GM12891 (cell line): ENCODE measurements around the gene CRLF2.
"Not testable (repeated sequence)": the region's sequence is repeated elsewhere in the genome, so short reads cannot be mapped to it uniquely, and the experiment has no call there.

Experiments used
- DNase-seq: peaks from one replicate; pipeline ENCODE4 v3.0.0; 2011; ENCODE audit warnings: low spot score; ENCODE audit not compliant: insufficient read length
- FAIRE-seq: peaks from 2 replicates; lab custom pipeline; 2011; peaks lifted over from hg19 to GRCh38; lab: Jason Lieb, UNC
- PAX5 ChIP-seq: IDR thresholded peaks from 2 replicates; pipeline ENCODE4 v1.6.1; 2011; ENCODE audit warnings: low read length, moderate library complexity, mild to moderate bottlenecking; ENCODE audit not compliant: insufficient read depth, severe bottlenecking
- POLR2A ChIP-seq: IDR thresholded peaks from 2 replicates; pipeline ENCODE4 v1.6.1; 2011; ENCODE audit warnings: low read depth, low read length, control low read depth
- POLR2AphosphoS5 ChIP-seq: IDR thresholded peaks from 2 replicates; pipeline ENCODE4 v1.6.1; 2011; ENCODE audit warnings: low read depth, low read length, control low read depth
- POU2F2 ChIP-seq: IDR thresholded peaks from 2 replicates; pipeline ENCODE4 v1.6.1; 2011; ENCODE audit warnings: low read depth, mild to moderate bottlenecking, control low read depth, low read length, moderate library complexity
- SPI1 ChIP-seq: IDR thresholded peaks from 2 replicates; pipeline ENCODE4 v1.6.1; 2011; ENCODE audit warnings: low read depth, low read length, control low read depth
- TAF1 ChIP-seq: IDR thresholded peaks from 2 replicates; pipeline ENCODE4 v1.6.1; 2011; ENCODE audit warnings: low read depth, low read length, control low read depth

Gene CRLF2

GRCh38 chrX:1181170-1181569, 31.3 kb downstream of the CRLF2 start:
- no peak for FAIRE-seq
- DNase-seq: no peak
- TF ChIP-seq POU2F2 (no peak), TAF1 (no peak), POLR2A (no peak), PAX5 (no peak), POLR2AphosphoS5 (no peak), SPI1 (no peak)

GRCh38 chrX:1178580-1179057, 33.8 kb downstream of the CRLF2 start:
- TF ChIP-seq POLR2AphosphoS5 (no peak), PAX5 (no peak), SPI1 (no peak), POLR2A (no peak), TAF1 (no peak), POU2F2 (no peak)
- FAIRE-seq (no peak), DNase-seq (no peak)

DNA sequence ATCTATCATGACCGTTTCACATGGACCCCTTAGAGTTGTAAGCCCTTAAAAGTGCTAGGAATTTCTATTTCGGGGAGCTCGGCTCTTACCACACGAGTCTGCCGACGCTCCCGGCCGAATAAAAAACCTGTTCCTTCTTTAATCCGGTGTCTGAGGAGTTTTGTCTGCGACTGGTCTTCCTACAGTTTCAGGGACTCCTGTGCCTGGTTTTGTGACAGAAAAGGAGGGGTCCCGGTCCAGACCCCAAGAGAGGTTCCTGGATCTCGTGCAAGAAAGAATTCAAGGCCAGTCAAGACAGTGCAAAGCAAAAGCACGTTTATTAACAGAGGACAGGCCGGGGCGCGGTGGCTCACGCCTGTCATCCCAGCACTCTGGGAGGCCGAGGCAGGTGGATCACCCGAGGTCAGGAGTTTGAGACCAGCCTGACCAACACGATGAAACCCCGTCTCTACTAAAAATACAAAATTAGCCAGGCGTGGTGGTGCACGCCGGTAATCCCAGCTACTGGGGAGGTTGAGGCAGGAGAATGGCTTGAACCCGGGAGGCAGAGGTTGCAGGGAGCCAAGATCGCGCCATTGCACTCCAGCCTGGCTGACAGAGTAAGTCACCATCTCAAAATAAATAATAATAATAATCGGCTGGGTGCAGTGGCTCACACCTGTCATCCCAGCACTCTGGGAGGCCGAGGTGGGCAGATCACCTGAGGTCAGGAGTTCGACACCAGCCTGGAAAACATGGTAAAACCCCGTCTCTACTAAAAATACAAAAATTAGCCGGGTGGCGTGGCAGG, 35.7 kb downstream of the CRLF2 start:
- not testable (repeated sequence) for FAIRE-seq, DNase-seq

- not testable (repeated sequence) for DNase-seq, FAIRE-seq
Measured at GRCh38 chrX:1174609-1175545, 37.6 kb downstream of the CRLF2 start.

DNA sequence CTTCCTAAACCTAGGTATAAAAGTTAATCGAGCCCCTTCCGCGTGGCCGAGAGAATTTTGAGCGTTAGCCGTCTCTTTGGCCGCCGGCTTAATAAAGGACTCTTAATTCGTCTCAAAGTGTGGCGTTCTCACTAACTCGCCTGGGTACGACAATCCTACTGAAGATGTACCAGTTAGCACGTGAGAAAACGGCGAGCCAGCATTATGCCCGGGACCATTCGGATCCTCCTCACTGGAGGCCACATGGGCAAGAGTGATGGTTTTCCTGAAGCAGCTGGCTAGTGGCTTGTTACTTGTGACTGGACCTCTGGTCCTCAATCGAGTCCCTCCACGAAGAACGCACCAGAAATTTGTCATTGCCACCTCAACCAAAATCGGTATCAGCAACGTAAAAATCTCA, 39.0 kb downstream of the CRLF2 start:
- DNase-seq, FAIRE-seq: not testable (repeated sequence)

- FAIRE-seq: no peak
- no peak for DNase-seq
- no peak for TF ChIP-seq SPI1
- TF ChIP-seq POU2F2: no peak
- TF ChIP-seq PAX5: no peak
- TF ChIP-seq TAF1: no peak
- TF ChIP-seq POLR2AphosphoS5: no peak
- no peak for TF ChIP-seq POLR2A
Measured at GRCh38 chrX:1172496-1172895, 40.0 kb downstream of the CRLF2 start.

GRCh38 chrX:1171915-1172314, 40.5 kb downstream of the CRLF2 start:
- not testable (repeated sequence) for FAIRE-seq, DNase-seq
- 0 out of 2 replicates have a peak, but pooled peaks have one; percentile 8 for TF ChIP-seq SPI1

DNA sequence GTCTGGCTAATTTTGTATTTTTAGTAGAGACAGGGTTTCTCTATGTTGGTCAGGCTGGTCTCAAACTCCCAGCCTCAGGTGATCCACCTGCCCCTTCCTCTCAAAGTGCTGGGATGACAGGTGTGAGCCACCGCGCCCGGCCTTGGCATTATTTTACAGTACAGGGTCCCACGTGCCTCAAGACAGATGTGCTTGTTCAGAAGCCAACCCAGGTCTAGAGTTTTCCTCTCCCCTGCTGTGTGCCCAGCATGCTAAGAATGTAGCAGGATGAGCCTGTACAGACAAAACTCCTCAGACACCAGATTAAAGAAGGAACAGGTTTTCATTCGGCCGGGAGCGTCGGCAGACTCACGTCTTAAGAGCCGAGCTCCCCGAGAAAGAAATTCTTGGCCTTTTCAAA, 42.2 kb downstream of the CRLF2 start:
- DNase-seq (no peak), FAIRE-seq (no peak)
- TF ChIP-seq POU2F2: no peak
- TF ChIP-seq POLR2AphosphoS5: no peak
- no peak for TF ChIP-seq SPI1
- no peak for TF ChIP-seq POLR2A
- TF ChIP-seq PAX5: no peak
- no peak for TF ChIP-seq TAF1

- no peak for FAIRE-seq
- DNase-seq: no peak
Measured at GRCh38 chrX:1169189-1169588, 43.3 kb downstream of the CRLF2 start.

DNA sequence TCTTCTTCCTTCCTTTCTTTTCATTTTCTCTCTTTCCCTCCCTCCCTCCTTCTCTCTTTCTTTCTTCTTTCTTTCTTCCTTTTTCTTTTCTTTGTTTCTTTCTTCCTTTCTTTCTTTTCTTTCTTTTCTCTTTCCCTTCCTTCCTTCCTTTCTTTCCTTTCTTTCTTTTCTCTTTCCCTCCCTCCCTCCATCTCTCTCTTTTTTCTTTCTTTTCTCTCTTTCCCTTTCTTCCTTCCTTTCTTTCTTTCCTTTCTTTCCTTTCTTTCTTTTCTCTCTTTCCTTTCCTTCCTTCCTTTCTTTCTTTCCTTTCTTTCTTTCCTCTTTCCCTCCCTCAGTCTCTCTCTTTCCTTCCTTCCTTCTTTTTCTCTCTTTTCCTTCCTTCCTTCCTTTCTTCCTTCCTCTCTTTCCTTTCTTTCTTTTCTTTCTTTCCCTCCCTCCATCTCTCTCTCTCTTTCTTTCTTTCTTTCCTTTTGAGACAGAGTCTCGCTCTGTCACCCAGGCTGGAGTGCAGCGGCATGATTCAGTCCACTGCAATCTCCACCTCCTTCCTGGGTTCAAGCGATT, 44.4 kb downstream of the CRLF2 start:
- TF ChIP-seq POU2F2: no peak
- no peak for TF ChIP-seq POLR2A
- TF ChIP-seq TAF1: no peak
- no peak for TF ChIP-seq SPI1
- no peak for TF ChIP-seq PAX5
- no peak for TF ChIP-seq POLR2AphosphoS5
- no peak for FAIRE-seq
- no peak for DNase-seq

More at GRCh38 chrX:1169189-1169588, 43.3 kb downstream of the CRLF2 start:
- no peak for TF ChIP-seq TAF1
- TF ChIP-seq SPI1: no peak
- TF ChIP-seq PAX5: no peak
- TF ChIP-seq POLR2A: no peak
- no peak for TF ChIP-seq POU2F2
- no peak for TF ChIP-seq POLR2AphosphoS5
